ENCODE data around the gene RAB35. TPM values are rescaled to one million over a fixed set of nuclear protein-coding genes. Genes with fewer than 3 reads are reported as not detected.
"Not testable (repeated sequence)": the region's sequence is repeated elsewhere in the genome, so short reads cannot be mapped to it uniquely, and the experiment has no call there.

RAB35 gene
- total RNA-seq, 2 donors from 2014 or later = 66.2 to 78.9 TPM

DNA sequence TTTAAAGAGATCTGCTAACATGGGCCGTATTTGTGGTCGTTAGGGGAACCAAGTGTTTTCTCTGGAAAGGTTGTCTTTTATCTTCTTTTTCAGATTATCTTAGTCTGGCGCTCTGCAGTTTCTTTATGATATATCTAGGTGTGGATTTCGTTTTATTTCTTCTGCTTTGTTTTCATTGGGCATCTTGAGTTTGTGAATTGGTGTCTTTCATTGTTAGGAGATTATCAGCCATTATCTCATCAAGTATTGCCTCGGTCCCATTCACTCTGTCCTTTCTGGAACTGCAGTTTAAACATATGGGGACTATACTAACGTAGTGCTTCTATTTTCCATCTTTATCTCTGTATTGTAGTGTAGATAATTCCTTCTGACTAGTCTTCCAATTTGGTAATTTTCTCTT, 67.1 kb downstream of the RAB35 start:
- DNase-seq (no peak), ATAC-seq (replicated peaks in 1 of 2) (no peak)
- H3K4me3 Mint-ChIP-seq = no peak overlapping the region
- no peaks in the 10 kb centered on the region for H3K27me3 Mint-ChIP-seq (ENCODE audit: low read depth)
- H3K27ac Mint-ChIP-seq = no peak overlapping the region
- H3K36me3 Mint-ChIP-seq (ENCODE audit: insufficient read depth in 2 of 2) = peaks cover 12 to 44% of the 10 kb centered on the region in 2 donors
- peaks cover 56% of the 10 kb centered on the region for H3K4me1 Mint-ChIP-seq (ENCODE audit: low read depth)
- peaks cover 1 to 2% of the 10 kb centered on the region in 2 donors for H3K9me3 Mint-ChIP-seq

GRCh38 chr12:120048263-120048662, 68.3 kb downstream of the RAB35 start:
- peak overlapping the region; percentile 99 for H3K27ac Mint-ChIP-seq

DNA sequence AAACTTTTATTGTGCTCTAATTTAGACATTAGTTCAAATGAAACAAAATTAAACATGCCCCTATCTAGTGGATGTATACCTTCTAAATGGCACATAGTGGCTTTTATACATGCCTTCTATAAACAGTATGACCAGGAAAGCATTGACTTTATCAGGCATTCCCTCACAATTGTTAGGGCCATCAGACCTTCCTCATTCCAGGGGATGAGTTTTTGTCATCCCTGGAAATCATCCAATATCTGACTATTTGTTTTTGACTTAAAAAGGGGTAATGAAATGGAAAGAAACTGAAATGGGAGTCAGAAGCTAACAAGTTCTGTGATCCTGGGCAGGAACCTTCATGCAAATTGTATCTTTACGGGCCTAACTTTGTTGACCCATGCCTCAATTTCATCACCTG, 69.5 kb downstream of the RAB35 start:
- peaks cover 15 to 50% of the 10 kb centered on the region in 2 donors for H3K36me3 Mint-ChIP-seq (ENCODE audit: insufficient read depth in 2 of 2)
- H3K9me3 Mint-ChIP-seq = peaks cover under 1 to 2% of the 10 kb centered on the region in 2 donors
- H3K27ac Mint-ChIP-seq = peak overlapping the region; percentile 76
- H3K4me3 Mint-ChIP-seq = no peak overlapping the region
- H3K27me3 Mint-ChIP-seq (ENCODE audit: low read depth) = no peaks in the 10 kb centered on the region
- peaks cover 48% of the 10 kb centered on the region for H3K4me1 Mint-ChIP-seq (ENCODE audit: low read depth)
- DNase-seq (no peak), ATAC-seq (replicated peaks in 1 of 2) (no peak)

More at GRCh38 chr12:120048263-120048662, 68.3 kb downstream of the RAB35 start:
- DNase-seq (no peak), ATAC-seq (replicated peaks in 1 of 2) (no peak)
- Mint-ChIP-seq H3K27me3 (ENCODE audit: low read depth) (no peaks in the 10 kb centered on the region), H3K36me3 (ENCODE audit: insufficient read depth in 2 of 2) (peaks cover 16 to 49% of the 10 kb centered on the region in 2 donors), H3K9me3 (peaks cover 2 to 4% of the 10 kb centered on the region in 2 donors), H3K4me1 (ENCODE audit: low read depth) (peaks cover 51% of the 10 kb centered on the region), H3K4me3 (peak overlapping the region in 1 of 2 donors; percentile 80)

- H3K36me3 Mint-ChIP-seq (ENCODE audit: insufficient read depth in 2 of 2) = peaks cover 17 to 50% of the 10 kb centered on the region in 2 donors
- H3K27ac Mint-ChIP-seq; H3K9me3 Mint-ChIP-seq; DNase-seq; H3K27me3 Mint-ChIP-seq (ENCODE audit: low read depth); H3K4me3 Mint-ChIP-seq; ATAC-seq (replicated peaks in 1 of 2): not testable (repeated sequence)
- peaks cover 53% of the 10 kb centered on the region for H3K4me1 Mint-ChIP-seq (ENCODE audit: low read depth)
Measured at GRCh38 chr12:120045367-120045766, 71.2 kb downstream of the RAB35 start.

Other genes starting within 250 kb of the RAB35 start
- gene CIT, start 239.4 kb downstream of the RAB35 start, total RNA-seq = 10 to 100 TPM; 44.6 to 52.1 TPM
- 100 to 1,000 TPM; 154 to 180 TPM for gene BICDL1, start 127.5 kb downstream of the RAB35 start, total RNA-seq
- gene GCN1, start 78.0 kb upstream of the RAB35 start, total RNA-seq = 100 to 1,000 TPM in 1 of 2 donors, 10 to 100 TPM in 1; 93.1 to 106 TPM
- gene RPLP0, start 84.4 kb upstream of the RAB35 start, total RNA-seq = 1,000 to 10,000 TPM; 4,846 to 5,223 TPM
- 10 to 100 TPM; 80.5 to 89.6 TPM for gene PXN, start 149.0 kb upstream of the RAB35 start, total RNA-seq
- gene RNU4-2, start 175.2 kb upstream of the RAB35 start, total RNA-seq = 1,000 to 10,000 TPM; 3,117 to 4,201 TPM
- 1,000 to 10,000 TPM; 1,839 to 2,627 TPM for gene RNU4-1, start 176.5 kb upstream of the RAB35 start, total RNA-seq
- gene SIRT4, start 185.6 kb upstream of the RAB35 start, total RNA-seq = 1 to 10 TPM; 4.2 to 4.9 TPM
- not detected for gene PLA2G1B, start 211.0 kb upstream of the RAB35 start, total RNA-seq

Measured in activated T-cell treated with anti-CD3 and anti-CD28 coated beads, Interleukin-2, amount 50 U/mL, for 72 hours (primary cell).